Urinary bladder (tissue), 4 donors: ENCODE measurements around the gene VTI1A. TPM values are rescaled to one million over a fixed set of nuclear protein-coding genes. Genes with fewer than 3 reads are reported as not detected.

Experiments
- DNase-seq: peaks from one replicate; pipeline ENCODE4 v3.0.0-alpha.2; 2015; ENCODE audit errors: extremely low spot score
- H3K27ac ChIP-seq: one replicate; pipeline ENCODE4 v1.5.1; 2013; ENCODE audit warnings: low read depth, mild to moderate bottlenecking, moderate library complexity
- H3K36me3 ChIP-seq: one replicate; pipeline ENCODE4 v1.6.1; 2013; ENCODE audit warnings: mild to moderate bottlenecking, moderate library complexity; ENCODE audit not compliant: insufficient read depth
- H3K4me1 ChIP-seq: one replicate; pipeline ENCODE4 v1.6.1; 2013; ENCODE audit warnings: mild to moderate bottlenecking, moderate library complexity; ENCODE audit not compliant: insufficient read depth
- H3K4me3 ChIP-seq: one replicate; pipeline ENCODE4 v1.5.1; 2013; ENCODE audit warnings: low read depth, low read length
- WGBS: extraction: QIAGEN DNeasy Blood & Tissue Kit; methylation state at CpG from one replicate; pipeline ENCODE4 v1.1.7; 2013; 5-methylcytosine and 5-hydroxymethylcytosine counted together
- polyA plus RNA-seq: library from polyadenylated mRNA; stranded (reverse); fragments of 200-250 nt; gene quantifications from one replicate; pipeline ENCODE4 v1.2.3, GENCODE V29; 2013
- total RNA-seq: library from RNA; depleted of rRNA; stranded (reverse); fragments of >200 nt; gene quantifications from one replicate; pipeline ENCODE4 v1.2.3, GENCODE V29; 2014
- donor health status: healthy with polysubstance abuse.
- donor health status: healthy.

VTI1A gene
- total and polyA plus RNA-seq, 2 donors, result 13.1 to 42.4 TPM

DNA sequence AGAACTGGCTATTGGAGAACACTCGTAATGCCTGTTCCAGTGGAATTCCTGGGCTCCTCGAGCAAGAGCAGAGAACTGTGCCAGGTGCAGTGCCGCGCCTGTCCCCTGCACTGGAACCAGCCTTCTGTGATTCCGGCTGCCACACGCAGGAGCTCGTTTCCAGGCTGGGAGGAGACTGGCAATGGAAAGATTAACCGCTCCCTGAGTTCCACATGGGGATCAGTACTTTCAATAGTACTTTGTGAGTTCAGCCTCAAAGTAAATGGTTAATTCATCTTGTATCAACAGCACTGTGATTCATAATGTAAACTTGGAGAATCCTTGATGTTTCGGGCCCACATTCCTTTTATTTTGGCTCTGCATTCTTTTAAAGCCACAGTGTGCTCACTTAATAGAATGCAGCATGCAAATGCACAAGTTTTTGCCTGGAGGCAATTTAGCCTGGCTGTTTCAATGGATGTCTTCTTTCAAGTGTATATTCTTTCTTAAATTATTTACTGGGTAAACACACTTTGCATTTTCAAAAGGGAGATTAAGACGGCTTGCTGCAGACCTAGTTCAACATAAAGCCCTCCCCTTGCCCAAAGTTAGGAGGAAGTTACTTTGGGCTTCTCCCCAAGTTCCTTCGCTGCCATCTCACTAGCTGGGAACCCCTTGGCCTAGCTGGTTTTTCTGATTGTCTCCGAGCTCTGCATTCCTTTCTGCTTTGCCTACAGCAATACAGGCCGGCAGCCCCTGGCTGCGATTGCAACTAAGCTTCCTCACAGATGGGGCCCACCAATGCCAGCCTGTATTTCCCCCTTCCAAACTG is 364.9 kb downstream of the VTI1A start:
- H3K4me3 ChIP-seq, result no peak overlapping the region
- WGBS, result 24% methylated on average over 14 of the region's 14 CpGs
- no peaks in the 10 kb centered on the region for H3K4me1 ChIP-seq
- peak; percentile 70 for DNase-seq
- H3K36me3 ChIP-seq, result no peaks in the 10 kb centered on the region
- no peak overlapping the region for H3K27ac ChIP-seq

DNA sequence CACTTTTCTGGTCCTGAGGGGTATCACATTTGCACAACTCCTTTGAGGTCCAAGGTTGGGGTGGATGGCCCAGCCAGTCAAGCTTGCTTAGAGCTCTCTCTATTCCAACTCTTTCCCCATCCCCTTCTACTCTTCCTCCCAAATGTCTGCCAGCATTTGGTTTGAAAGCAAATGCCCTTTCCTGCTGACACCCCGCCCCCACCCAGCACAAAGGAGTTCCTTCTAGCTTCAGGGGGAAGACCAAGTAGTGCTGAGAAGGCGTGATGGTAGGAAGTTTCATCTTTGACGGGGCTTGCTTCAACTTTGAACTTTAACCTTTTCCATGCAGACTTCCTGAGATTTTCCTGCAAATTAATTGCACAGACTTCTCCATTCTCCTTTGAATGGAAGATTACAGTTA is 365.6 kb downstream of the VTI1A start:
- Histone ChIP-seq H3K4me3 (no peak overlapping the region), H3K27ac (no peak overlapping the region), H3K4me1 (no peaks in the 10 kb centered on the region), H3K36me3 (no peaks in the 10 kb centered on the region)
- DNase-seq, result no peak
- WGBS, result 85% methylated on average over 3 of the region's 3 CpGs

DNA sequence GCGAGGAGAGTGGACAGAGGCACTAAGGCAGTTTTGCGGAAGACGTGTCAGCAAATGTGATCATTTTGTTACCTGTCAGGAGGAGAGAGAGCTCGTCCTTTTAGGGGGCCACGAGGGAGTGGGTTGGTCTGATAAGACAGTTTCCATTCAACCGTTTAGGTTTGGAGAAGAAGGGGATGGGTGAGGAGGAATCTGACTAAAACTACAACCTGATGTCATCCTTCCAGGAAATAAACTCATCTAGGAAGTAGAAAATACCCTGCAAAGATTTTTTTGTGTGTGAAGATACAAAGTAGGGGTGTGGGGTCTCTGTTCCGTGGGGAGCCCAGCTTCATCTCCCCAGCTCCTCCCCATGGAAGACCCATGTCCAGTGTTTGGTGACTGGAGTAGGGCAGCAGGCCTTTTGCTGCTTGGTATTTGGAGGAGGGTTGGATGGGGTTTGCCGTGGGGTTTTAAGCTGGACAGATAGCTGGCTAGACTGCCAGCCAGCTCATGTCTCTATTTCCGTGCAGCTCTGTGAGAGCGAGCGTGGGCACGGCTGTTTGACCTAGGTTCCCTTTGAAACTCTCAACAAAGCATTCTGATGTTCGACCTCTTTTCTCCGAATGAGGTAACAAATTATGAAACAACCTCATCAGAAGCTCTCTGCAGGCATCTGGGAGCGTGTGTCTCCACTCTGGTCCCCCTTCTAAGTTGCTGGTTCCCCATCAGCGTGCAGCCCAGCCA is 367.0 kb downstream of the VTI1A start:
- WGBS, result 92% methylated on average over 16 of the region's 16 CpGs
- DNase-seq, result no peak
- no peaks in the 10 kb centered on the region for H3K4me1 ChIP-seq
- H3K4me3 ChIP-seq, result no peak overlapping the region
- no peaks in the 10 kb centered on the region for H3K36me3 ChIP-seq
- H3K27ac ChIP-seq, result no peak overlapping the region

DNA sequence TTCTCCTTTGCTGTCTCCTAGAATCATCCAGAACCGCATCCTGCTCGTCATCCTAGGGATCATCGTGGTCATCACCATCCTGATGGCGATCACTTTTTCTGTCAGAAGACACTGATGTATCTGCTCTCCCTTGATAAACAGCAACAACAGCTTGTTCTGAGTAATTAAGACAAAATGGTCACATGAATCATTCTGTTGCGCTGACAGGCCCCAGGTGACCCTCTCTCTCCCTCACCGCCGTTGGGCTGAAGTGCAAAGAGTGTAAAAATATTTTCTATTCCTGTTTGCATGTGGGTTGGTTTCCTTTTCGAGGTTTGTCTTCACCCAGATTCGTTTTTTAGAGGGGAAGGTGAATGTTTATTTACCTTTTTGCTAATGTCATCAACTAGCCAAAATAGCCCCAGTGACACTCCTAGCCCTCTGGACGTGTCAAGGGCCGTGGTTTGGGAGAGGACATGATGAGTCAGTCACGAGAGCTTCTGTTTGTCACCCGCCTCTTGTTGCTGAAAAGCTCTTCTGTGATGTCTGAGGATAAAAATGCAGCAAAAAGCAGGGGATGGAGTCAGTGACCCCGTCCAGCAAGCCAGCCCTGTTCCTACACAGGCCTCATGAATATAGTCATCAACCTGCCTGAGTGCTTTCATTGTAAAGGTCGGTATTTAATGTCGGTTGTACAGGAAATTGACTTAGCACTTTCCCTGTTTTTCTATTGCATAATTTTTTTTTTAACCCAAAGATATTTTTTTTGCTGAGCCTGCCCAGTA is 368.4 kb downstream of the VTI1A start:
- DNase-seq, result no peak
- WGBS, result 62% methylated on average over 16 of the region's 16 CpGs
- Histone ChIP-seq H3K4me1 (no peaks in the 10 kb centered on the region), H3K36me3 (no peaks in the 10 kb centered on the region), H3K4me3 (no peak overlapping the region), H3K27ac (no peak overlapping the region)

DNA sequence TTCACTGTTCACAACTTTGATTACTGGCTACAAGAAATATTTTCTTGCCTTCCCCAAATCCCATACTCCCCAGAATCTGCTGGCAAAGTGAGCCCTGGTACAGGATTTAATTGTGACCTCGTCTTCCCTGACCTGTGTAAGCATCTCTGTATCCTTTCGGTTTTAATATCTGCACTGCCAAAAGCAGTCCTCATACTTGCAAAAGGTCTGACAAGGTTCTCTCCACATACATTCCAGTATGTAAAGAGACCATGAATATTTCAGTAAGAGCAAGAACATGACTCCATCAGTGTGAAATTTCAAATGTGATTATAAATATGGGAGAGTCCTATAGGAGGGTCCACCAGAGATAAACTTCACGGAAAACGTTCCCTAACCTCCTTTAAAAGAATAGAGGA is 369.0 kb downstream of the VTI1A start:
- Histone ChIP-seq H3K27ac (no peak overlapping the region), H3K4me1 (no peaks in the 10 kb centered on the region), H3K36me3 (no peaks in the 10 kb centered on the region), H3K4me3 (no peak overlapping the region)
- DNase-seq, result no peak
- 62% methylated on average over 4 of the region's 4 CpGs for WGBS

DNA sequence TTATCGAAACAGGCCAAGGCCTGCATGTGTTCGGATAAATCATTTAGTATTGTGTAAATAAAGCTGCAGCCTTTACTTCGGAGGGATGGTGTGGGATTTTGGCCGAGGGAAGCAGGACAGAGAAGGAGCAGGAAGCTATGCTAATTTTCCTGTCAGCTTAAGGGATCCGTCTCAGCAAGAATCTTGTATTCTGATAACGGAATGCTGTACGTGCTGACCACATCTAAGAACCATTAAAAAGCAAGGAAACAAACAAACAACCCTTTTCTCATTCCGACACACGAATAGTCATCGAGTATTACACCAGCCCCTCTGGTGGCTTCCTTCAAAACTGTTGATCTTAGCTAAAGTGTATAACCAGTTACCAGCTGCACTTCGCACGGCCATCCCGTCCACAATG is 369.9 kb downstream of the VTI1A start:
- DNase-seq, result no peak
- no peaks in the 10 kb centered on the region for H3K4me1 ChIP-seq
- H3K27ac ChIP-seq, result peak overlapping the region; percentile 34
- WGBS, result 56% methylated on average over 13 of the region's 13 CpGs
- H3K4me3 ChIP-seq, result no peak overlapping the region
- H3K36me3 ChIP-seq, result no peaks in the 10 kb centered on the region

DNA sequence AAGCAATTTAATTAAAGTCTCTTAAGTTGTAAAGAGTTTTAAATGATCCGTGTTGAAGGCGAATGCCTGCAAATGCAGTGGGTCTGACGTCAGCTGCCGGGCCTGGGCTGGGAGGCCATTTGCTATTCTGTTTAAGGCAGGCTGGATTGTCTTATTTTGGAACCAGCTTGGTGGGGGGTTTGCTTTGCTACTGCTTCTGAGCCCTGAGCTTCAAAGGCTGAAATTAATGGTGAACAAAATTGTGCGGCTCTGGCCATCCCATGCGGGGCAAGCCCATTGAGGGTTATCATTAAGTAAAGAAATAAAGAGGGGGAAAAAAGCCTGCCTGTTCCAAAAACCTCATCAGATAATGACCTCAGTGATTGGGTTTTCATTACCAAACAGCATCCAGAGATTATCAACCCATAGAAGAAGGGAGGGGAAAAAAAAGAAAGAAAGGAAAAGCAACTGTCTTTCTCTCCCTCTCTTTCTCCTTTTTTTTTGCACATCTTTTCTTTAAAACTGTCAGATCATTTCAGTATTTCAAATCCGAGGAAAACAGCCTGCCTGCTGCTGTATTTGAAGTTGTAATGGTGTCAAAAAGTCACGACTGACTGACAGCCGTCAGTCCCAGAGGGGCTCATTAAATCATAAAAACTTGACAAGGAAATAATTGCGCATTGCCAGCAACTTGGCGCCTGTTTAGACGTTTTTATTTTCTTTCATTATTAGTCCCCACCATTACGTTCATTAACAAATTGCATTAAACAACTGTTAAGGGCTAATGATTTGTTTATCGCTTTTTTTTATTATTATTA is 371.2 kb downstream of the VTI1A start:
- H3K36me3 ChIP-seq, result no peaks in the 10 kb centered on the region
- no peak overlapping the region for H3K4me3 ChIP-seq
- no peak overlapping the region for H3K27ac ChIP-seq
- DNase-seq, result no peak
- no peaks in the 10 kb centered on the region for H3K4me1 ChIP-seq
- 93% methylated on average over 14 of the region's 14 CpGs for WGBS

DNA sequence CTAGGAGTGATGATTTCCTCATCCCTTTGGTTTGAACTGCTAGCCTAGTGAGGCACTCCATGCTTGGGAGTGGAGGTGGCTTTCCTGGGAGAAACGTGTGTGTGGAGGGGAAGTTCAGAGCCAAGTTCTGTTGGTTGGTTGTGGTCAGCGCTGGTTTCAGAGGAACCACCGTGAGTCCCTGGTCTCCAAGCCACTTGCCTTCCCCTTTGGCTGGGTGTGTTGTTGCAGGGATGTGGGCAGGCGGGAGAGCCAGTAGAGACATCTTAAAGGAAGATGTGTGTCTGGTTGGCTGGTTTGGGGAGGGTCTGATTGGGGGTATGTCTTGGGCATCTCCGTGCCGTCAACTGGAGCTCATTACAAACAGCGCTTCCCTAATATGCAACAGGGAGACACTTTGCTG is 372.2 kb downstream of the VTI1A start:
- H3K36me3 ChIP-seq, result no peaks in the 10 kb centered on the region
- H3K4me3 ChIP-seq, result no peak overlapping the region
- no peak for DNase-seq
- WGBS, result 93% methylated on average over 7 of the region's 7 CpGs
- no peaks in the 10 kb centered on the region for H3K4me1 ChIP-seq
- no peak overlapping the region for H3K27ac ChIP-seq

DNA sequence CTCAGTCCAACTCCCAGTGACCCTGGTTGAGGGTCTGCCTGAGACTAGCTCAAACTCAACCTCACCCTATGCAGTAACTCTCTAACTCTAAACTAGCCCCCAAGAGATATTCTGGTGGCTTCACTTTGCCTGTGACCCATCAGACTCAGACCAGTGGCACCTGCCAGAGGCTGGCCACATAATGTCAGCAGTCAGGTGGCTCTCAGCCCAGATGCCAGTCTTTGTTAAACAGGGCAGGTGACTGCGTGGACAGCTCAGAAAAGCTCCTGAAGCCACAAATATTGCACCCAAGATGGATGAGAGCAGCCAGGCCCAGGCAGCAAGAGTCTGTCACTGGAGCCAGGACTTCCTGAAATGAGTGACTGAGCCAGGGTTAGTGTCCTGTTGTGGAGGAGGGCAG is 373.3 kb downstream of the VTI1A start:
- Histone ChIP-seq H3K4me3 (no peak overlapping the region), H3K36me3 (no peaks in the 10 kb centered on the region), H3K27ac (no peak overlapping the region), H3K4me1 (no peaks in the 10 kb centered on the region)
- WGBS, result 100% methylated on average over 1 of the region's 1 CpG
- DNase-seq, result no peak

DNA sequence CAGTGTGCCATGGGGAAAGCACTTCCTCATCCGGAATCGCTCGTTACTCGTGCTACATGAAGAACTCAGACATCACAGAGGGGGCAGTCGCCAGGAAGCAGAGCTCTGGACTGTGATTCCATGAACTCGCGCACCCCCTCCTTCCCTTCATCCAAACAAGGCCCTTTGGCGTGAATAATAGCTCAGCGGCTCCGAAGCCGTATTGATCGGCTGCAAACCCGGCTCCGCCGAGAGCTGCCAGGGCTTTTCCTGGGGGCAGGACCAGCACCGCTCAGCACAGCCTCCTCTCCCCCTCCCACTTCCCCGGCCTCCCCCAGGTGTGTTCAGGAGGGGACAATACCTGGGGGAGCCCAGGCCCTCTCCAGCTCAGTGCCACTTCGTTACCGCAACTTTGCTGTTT is 374.0 kb downstream of the VTI1A start:
- H3K27ac ChIP-seq, result no peak overlapping the region
- no peak for DNase-seq
- H3K36me3 ChIP-seq, result no peaks in the 10 kb centered on the region
- WGBS, result 98% methylated on average over 19 of the region's 19 CpGs
- no peaks in the 10 kb centered on the region for H3K4me1 ChIP-seq
- H3K4me3 ChIP-seq, result no peak overlapping the region

DNA sequence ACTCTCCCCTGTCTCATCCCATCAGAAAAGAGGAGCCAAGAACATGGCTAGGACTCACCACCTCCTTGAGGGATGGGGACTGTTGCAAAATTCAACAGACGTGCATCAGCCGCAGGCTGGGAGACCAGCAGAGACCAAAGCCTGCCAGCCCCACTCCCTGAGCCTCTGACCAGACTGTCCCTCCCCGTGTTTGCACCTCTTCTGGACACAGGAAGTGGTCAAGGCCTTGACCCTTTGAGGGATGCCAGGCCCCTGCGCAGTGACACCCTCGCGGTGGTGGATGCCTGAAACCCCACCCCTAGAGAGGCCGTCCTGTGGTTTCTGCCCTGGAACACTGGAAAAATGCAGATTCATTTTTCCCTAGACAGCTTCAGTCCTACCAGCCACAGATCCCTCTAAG is 374.6 kb downstream of the VTI1A start:
- Histone ChIP-seq H3K36me3 (no peaks in the 10 kb centered on the region), H3K27ac (no peak overlapping the region), H3K4me3 (no peak overlapping the region), H3K4me1 (no peaks in the 10 kb centered on the region)
- WGBS, result 93% methylated on average over 7 of the region's 7 CpGs
- no peak for DNase-seq

DNA sequence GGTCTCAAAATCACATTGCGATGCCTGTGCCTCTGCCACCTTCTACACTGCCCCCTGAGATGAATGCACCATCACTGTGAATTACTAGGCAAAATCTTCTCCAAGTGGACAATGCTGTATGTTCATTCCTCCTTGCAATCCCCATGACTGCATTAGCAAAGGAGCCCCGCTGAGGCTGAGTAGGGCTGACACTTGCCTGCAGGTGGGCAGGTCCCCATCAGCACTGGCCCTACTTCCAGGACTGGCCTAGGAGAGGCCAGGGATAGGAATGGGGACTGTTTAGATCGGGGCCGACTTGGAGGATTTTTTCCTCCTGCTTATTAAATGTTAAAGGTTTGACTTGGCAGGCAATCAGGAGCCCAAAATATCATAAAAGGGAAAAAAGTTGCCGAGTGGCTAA is 376.0 kb downstream of the VTI1A start:
- no peaks in the 10 kb centered on the region for H3K4me1 ChIP-seq
- no peak overlapping the region for H3K4me3 ChIP-seq
- H3K36me3 ChIP-seq, result no peaks in the 10 kb centered on the region
- WGBS, result 92% methylated on average over 5 of the region's 5 CpGs
- no peak overlapping the region for H3K27ac ChIP-seq
- no peak for DNase-seq

DNA sequence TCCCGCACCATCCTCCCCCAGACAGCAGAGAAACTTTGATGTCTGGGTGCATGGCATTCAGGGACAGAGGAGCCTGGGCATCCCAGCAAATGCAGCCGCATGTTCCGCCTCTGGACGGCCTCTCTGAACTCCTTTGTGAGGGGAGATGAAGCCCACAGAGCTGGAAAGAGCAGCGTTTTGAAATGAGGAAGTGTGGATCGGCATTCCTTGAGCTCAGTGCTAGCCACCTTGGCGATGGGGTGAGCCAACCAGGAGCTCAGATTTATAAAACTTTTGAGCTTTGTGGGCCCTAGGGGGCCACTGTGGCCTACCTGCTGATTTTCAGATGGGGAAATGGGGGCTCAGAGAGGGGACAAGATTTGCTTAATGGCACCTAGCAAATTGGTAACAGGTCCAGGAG is 376.6 kb downstream of the VTI1A start:
- no peak for DNase-seq
- no peak overlapping the region for H3K4me3 ChIP-seq
- no peak overlapping the region for H3K27ac ChIP-seq
- H3K36me3 ChIP-seq, result no peaks in the 10 kb centered on the region
- H3K4me1 ChIP-seq, result no peaks in the 10 kb centered on the region
- WGBS, result 93% methylated on average over 7 of the region's 7 CpGs
